H1 (cell line): Measurements from ENCODE around the gene BCAR3. TPM values are rescaled to one million over a fixed set of nuclear protein-coding genes. Genes with fewer than 3 reads are reported as not detected.

Experiments
- CTCF ChIA-PET: fragments of 300-600 bp; sonication (Branson Sonifier 250); formaldehyde crosslinking; loops from one replicate; lab custom pipeline; 2021; ENCODE audit not compliant: partially characterized antibody; lab: Charles Lee
- POLR2A ChIA-PET: fragments of 300-600 bp; sonication (Branson Sonifier 250); formaldehyde crosslinking; loops from one replicate; lab custom pipeline; 2021; ENCODE audit warnings: inconsistent platforms; ENCODE audit not compliant: partially characterized antibody; lab: Charles Lee
- DNase-seq, 2 experiments: peaks; one replicate each; pipeline versions ENCODE4 v3.0.0 to v3.0.0-alpha.2; 2010 to 2022; ENCODE audit warnings: low spot score in 2 of 2, low read depth in 1 of 2, mixed read lengths in 1 of 2
- FAIRE-seq: peaks from 2 replicates; lab custom pipeline; 2011; peaks lifted over from hg19 to GRCh38; lab: Jason Lieb, UNC
- H2AFZ ChIP-seq: 2 replicates; pipeline ENCODE4 v1.8.1; 2012; ENCODE audit warnings: low read length, inconsistent platforms
- H2AK5ac ChIP-seq: 2 replicates; pipeline ENCODE4 v1.6.1; 2013; ENCODE audit warnings: low read depth, low read length
- H2BK120ac ChIP-seq: replicated peaks from 2 replicates; pipeline ENCODE3; 2013; ENCODE audit warnings: low read depth, low read length, inconsistent platforms
- H2BK12ac ChIP-seq: 2 replicates; pipeline ENCODE4 v1.6.1; 2013; ENCODE audit warnings: low read depth, low read length
- H2BK15ac ChIP-seq: 2 replicates; pipeline ENCODE4 v1.6.1; 2013; ENCODE audit warnings: low read length
- H2BK20ac ChIP-seq: 2 replicates; pipeline ENCODE4 v1.6.1; 2013; ENCODE audit warnings: low read length
- H2BK5ac ChIP-seq: 2 replicates; pipeline ENCODE4 v1.6.1; 2013; ENCODE audit warnings: low read depth, low read length
- H3K14ac ChIP-seq: 2 replicates; pipeline ENCODE4 v1.6.1; 2013; ENCODE audit warnings: inconsistent platforms; ENCODE audit not compliant: insufficient read length
- H3K18ac ChIP-seq: 2 replicates; pipeline ENCODE4 v1.6.1; 2013; ENCODE audit warnings: low read length; ENCODE audit errors: extremely low read depth
- H3K23ac ChIP-seq: 2 replicates; pipeline ENCODE4 v1.6.1; 2013; ENCODE audit warnings: inconsistent platforms; ENCODE audit not compliant: insufficient read length
- H3K23me2 ChIP-seq: 2 replicates; pipeline ENCODE4 v1.6.1; 2013; ENCODE audit warnings: low read depth, low read length
- H3K27ac ChIP-seq: 2 replicates; pipeline ENCODE4 v1.6.1; 2011; ENCODE audit warnings: low read depth, low read length, inconsistent platforms
- H3K27me3 ChIP-seq, 4 experiments: replicated peaks in 1 of 4; 1 replicate in 1 of 4; 2 replicates in 3 of 4; pipeline versions ENCODE4 v1.6.1 to v1.8.1; 2011 to 2013; ENCODE audit warnings: low read length in 3 of 4, mild to moderate bottlenecking in 3 of 4, inconsistent platforms in 2 of 4, mixed read lengths in 2 of 4, moderate library complexity in 1 of 4; ENCODE audit not compliant: control insufficient read depth in 3 of 4, insufficient read depth in 3 of 4; ENCODE audit errors: extremely low read depth in 1 of 4
- H3K36me3 ChIP-seq, 4 experiments: 2 replicates each; pipeline versions ENCODE4 v1.6.1 to v1.8.1; 2011 to 2013; ENCODE audit warnings: mild to moderate bottlenecking in 4 of 4, low read length in 3 of 4, moderate library complexity in 2 of 4, control low read depth in 1 of 4, inconsistent platforms in 1 of 4; ENCODE audit not compliant: insufficient read depth in 4 of 4, control insufficient read depth in 2 of 4
- H3K4ac ChIP-seq: replicated peaks from 2 replicates; pipeline ENCODE3; 2013; ENCODE audit warnings: low read length, low read depth, mixed read lengths, inconsistent platforms; ENCODE audit not compliant: insufficient read length
- H3K4me1 ChIP-seq, 4 experiments: replicated peaks in 1 of 4; 1 replicate in 1 of 4; 2 replicates in 3 of 4; pipeline versions ENCODE4 v1.6.1 to v1.8.1; 2011 to 2013; ENCODE audit warnings: low read length in 3 of 4, inconsistent platforms in 2 of 4, mixed read lengths in 1 of 4; ENCODE audit not compliant: insufficient read depth in 4 of 4, control insufficient read depth in 3 of 4
- H3K4me2 ChIP-seq, 2 experiments: 2 replicates each; pipeline versions ENCODE4 v1.6.1 to v1.8.1; 2011 to 2013; ENCODE audit warnings: low read depth in 2 of 2, low read length in 2 of 2, control low read depth in 1 of 2, inconsistent platforms in 1 of 2, mild to moderate bottlenecking in 1 of 2; ENCODE audit not compliant: insufficient read depth in 1 of 2
- H3K4me3 ChIP-seq, 4 experiments: fragments of 200-600, 300-600 bp in 1 of 4; sonication (generic), shearing (Covaris generic), sonication (Bioruptor Twin) in 1 of 4; 2 replicates each; pipeline versions ENCODE4 v1.5.1 to v1.8.1; 2011 to 2016; ENCODE audit warnings: low read length in 4 of 4, low read depth in 3 of 4, control low read depth in 2 of 4, inconsistent platforms in 2 of 4, mild to moderate bottlenecking in 2 of 4, mixed read lengths in 1 of 4, moderate library complexity in 1 of 4; ENCODE audit not compliant: insufficient read depth in 2 of 4; ENCODE audit errors: extremely low read depth in 1 of 4
- H3K56ac ChIP-seq: replicated peaks from 2 replicates; pipeline ENCODE3; 2013; ENCODE audit warnings: low read depth, mild to moderate bottlenecking, mixed read lengths, low read length, inconsistent platforms; ENCODE audit not compliant: insufficient read length
- H3K79me1 ChIP-seq: 2 replicates; pipeline ENCODE4 v1.6.1; 2013; ENCODE audit warnings: low read depth, low read length, control low read depth
- H3K79me2 ChIP-seq, 2 experiments: 2 replicates each; pipeline versions ENCODE4 v1.6.1 to v1.8.1; 2012 to 2013; ENCODE audit warnings: low read length in 2 of 2, mild to moderate bottlenecking in 2 of 2, inconsistent platforms in 1 of 2; ENCODE audit not compliant: insufficient read depth in 2 of 2, control insufficient read depth in 1 of 2
- H3K9ac ChIP-seq, 4 experiments: replicated peaks in 1 of 4; 1 replicate in 1 of 4; 2 replicates in 3 of 4; pipeline versions ENCODE4 v1.6.1 to v1.8.1; 2011 to 2013; ENCODE audit warnings: low read depth in 3 of 4, low read length in 3 of 4, control low read depth in 2 of 4, mild to moderate bottlenecking in 2 of 4, moderate library complexity in 2 of 4, inconsistent platforms in 1 of 4; ENCODE audit errors: extremely low read depth in 1 of 4
- H3K9me3 ChIP-seq, 2 experiments: 2 replicates each; pipeline versions ENCODE4 v1.6.1 to v1.8.1; 2012 to 2013; ENCODE audit warnings: mild to moderate bottlenecking in 2 of 2, moderate library complexity in 2 of 2, control low read depth in 1 of 2, inconsistent platforms in 1 of 2, low read depth in 1 of 2, low read length in 1 of 2, mixed read lengths in 1 of 2; ENCODE audit not compliant: insufficient read depth in 2 of 2
- H4K20me1 ChIP-seq, 2 experiments: replicated peaks in 1 of 2; 2 replicates each; pipeline versions ENCODE3 to v1.8.1; 2011 to 2013; ENCODE audit warnings: inconsistent platforms in 2 of 2, low read length in 2 of 2, mild to moderate bottlenecking in 1 of 2; ENCODE audit not compliant: insufficient read depth in 2 of 2, control insufficient read depth in 1 of 2
- H4K5ac ChIP-seq: 2 replicates; pipeline ENCODE4 v1.6.1; 2013; ENCODE audit warnings: low read length, low read depth, mixed read lengths, inconsistent platforms; ENCODE audit not compliant: insufficient read length
- H4K8ac ChIP-seq: 2 replicates; pipeline ENCODE4 v1.8.0; 2013; ENCODE audit warnings: mild to moderate bottlenecking, moderate library complexity, low read length, inconsistent platforms; ENCODE audit not compliant: insufficient read depth; ENCODE audit errors: extremely low read depth
- H4K91ac ChIP-seq: replicated peaks from 2 replicates; pipeline ENCODE3; 2013; ENCODE audit warnings: low read length, mixed read lengths, inconsistent platforms; ENCODE audit not compliant: insufficient read length
- EP300 ChIP-seq, 2 experiments: IDR thresholded peaks; 1 replicate in 1 of 2; 2 replicates in 1 of 2; pipeline ENCODE4 v1.6.1; 2011 to 2012; ENCODE audit warnings: low read depth in 2 of 2, low read length in 2 of 2, mild to moderate bottlenecking in 2 of 2, borderline replicate concordance in 1 of 2, inconsistent platforms in 1 of 2, moderate library complexity in 1 of 2
- POLR2A ChIP-seq, 2 experiments: IDR thresholded peaks; 1 replicate in 1 of 2; 2 replicates in 1 of 2; pipeline ENCODE4 v1.6.1; 2011; ENCODE audit warnings: low read depth in 2 of 2, low read length in 2 of 2, mild to moderate bottlenecking in 2 of 2; ENCODE audit errors: control extremely low read depth in 1 of 2
- POLR2AphosphoS5 ChIP-seq: IDR thresholded peaks from 2 replicates; pipeline ENCODE4 v1.6.1; 2011; ENCODE audit warnings: low read depth, low read length
- SAP30 ChIP-seq: fragments of 300-600 bp; sonication (generic); IDR thresholded peaks from 2 replicates; pipeline ENCODE4 v1.7.1; 2012; ENCODE audit warnings: low read length, moderate library complexity, mild to moderate bottlenecking, inconsistent platforms; ENCODE audit not compliant: insufficient read depth, insufficient replicate concordance
- TAF1 ChIP-seq: IDR thresholded peaks from 2 replicates; pipeline ENCODE4 v1.6.1; 2011; ENCODE audit warnings: mild to moderate bottlenecking, low read depth, low read length
- WGBS, 2 experiments: shearing (Covaris generic) in 1 of 2; methylation state at CpG; one replicate each; pipeline versions ENCODE4 v1.1.6 to v1.1.7; 2013 to 2015; ENCODE audit warnings: low lambda C conversion rate in 2 of 2, mixed read lengths in 2 of 2, inconsistent platforms in 1 of 2, low coverage in 1 of 2, missing lambda C conversion rate in 1 of 2; ENCODE audit not compliant: insufficient replicate concordance in 2 of 2, insufficient coverage in 1 of 2, insufficient read length in 1 of 2; ENCODE audit errors: extremely low coverage in 1 of 2, missing lambda C conversion rate in 1 of 2; 5-methylcytosine and 5-hydroxymethylcytosine counted together
- polyA plus RNA-seq, 7 experiments: library from polyadenylated mRNA; depleted of rRNA in 3 of 7; stranded (reverse) in 5 of 7; unstranded in 2 of 7; fragments of >200 nt in 5 of 7; fragments of 200-250 nt in 2 of 7; gene quantifications; 1 replicate in 5 of 7; 2 replicates in 1 of 7; 4 replicates in 1 of 7; pipeline versions ENCODE4 v1.2.1 to v1.2.3, GENCODE V29; 2011 to 2013; ENCODE audit warnings: missing spikeins in 2 of 7, mixed read lengths in 2 of 7
- total RNA-seq: library from RNA; stranded (reverse); fragmentation: NEBNext Ultra II Directional; extraction: Animal tissue kit (Norgen Biotek cat#: 25700); gene quantifications from 2 replicates; pipeline ENCODE4 v1.2.1, GENCODE V29; 2021
- TF ChIP-seq, protein P1 (sequence below): IDR thresholded peaks from 2 replicates; pipeline ENCODE4 v1.6.1; 2012; ENCODE audit warnings: low read length, inconsistent platforms

The BCAR3 gene
- total and polyA plus RNA-seq, 2 of the 8 experiments (the other 6 are each of a cell fraction or from before 2014, with no cell fraction given) = 5.6 to 9.2 TPM

DNA sequence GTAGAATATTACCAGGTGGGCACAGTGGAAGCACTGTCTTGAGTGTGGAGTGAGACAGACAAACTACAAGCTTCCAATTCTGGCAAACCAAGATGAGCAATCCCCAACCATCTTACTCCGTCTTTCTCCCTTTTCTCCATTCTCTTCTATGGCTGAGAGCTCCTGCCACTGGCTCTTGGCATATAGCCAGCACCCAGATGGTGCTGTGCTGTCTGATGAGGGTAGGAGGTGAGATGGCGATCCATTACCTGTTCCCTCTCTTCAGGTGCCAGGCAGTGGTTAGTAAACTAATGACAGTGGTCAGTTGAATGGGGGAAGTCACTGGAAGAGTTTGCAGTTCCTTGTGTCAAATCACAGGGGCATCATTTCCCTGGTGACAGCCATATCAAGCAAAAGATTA lies 125.3 kb downstream of the BCAR3 start:
- Histone ChIP-seq H3K18ac (no peak overlapping the region), H4K8ac (no peak overlapping the region), H4K20me1 (peaks cover 0 to 5% of the 10 kb centered on the region in 2 experiments), H4K91ac (no peak overlapping the region), H3K27ac (no peak overlapping the region), H3K56ac (no peak overlapping the region), H3K4ac (no peak overlapping the region), H3K4me3 (no peak overlapping the region), H3K79me1 (no peaks in the 10 kb centered on the region), H2BK20ac (no peak overlapping the region), H3K23me2 (no peaks in the 10 kb centered on the region), H3K23ac (no peak overlapping the region), H3K4me1 (peaks cover 0 to 8% (median 5%) of the 10 kb centered on the region in 4 experiments; a peak in 3 of 7 replicates), H2AFZ (no peak overlapping the region), H2BK5ac (no peak overlapping the region), H3K4me2 (no peak overlapping the region), H3K79me2 (peaks cover 0 to 6% of the 10 kb centered on the region in 2 experiments; a peak in 1 of 4 replicates), H2BK12ac (no peak overlapping the region), H3K14ac (no peak overlapping the region), H3K9me3 (no peaks in the 10 kb centered on the region), H3K36me3 (peaks cover 0 to 41% (median 4%) of the 10 kb centered on the region in 4 experiments; a peak in 4 of 8 replicates), H2BK15ac (no peak overlapping the region), H3K9ac (no peak overlapping the region), H3K27me3 (no peaks in the 10 kb centered on the region), H2BK120ac (no peak overlapping the region), H4K5ac (no peak overlapping the region), H2AK5ac (no peak overlapping the region)
- ChIA-PET POLR2A (interaction anchor here (0.8 kb wide), 1 partner anchor 13 kb away, joined by 3 read pairs; no protein-coding TSS in a partner anchor), CTCF (interaction anchor here (1.2 to 2.7 kb wide), 2 partner anchors 73 to 252 kb away, joined by 4 to 8 read pairs; no protein-coding TSS in a partner anchor)
- no peak for DNase-seq
- 0 out of 3 replicates have a peak, but pooled peaks of 1 of the 2 experiments have one; percentile 17 for TF ChIP-seq POLR2A (IDR thresholded peaks at IDR 0.05; ENCODE audit: control extremely low read depth in 1 of 2, low read depth in 2 of 2, low read length in 2 of 2)
- no peak for TF ChIP-seq SAP30
- TF ChIP-seq POLR2AphosphoS5 = 0 out of 2 replicates have a peak, but pooled peaks have one; percentile 18
- TF ChIP-seq, protein P1, sequence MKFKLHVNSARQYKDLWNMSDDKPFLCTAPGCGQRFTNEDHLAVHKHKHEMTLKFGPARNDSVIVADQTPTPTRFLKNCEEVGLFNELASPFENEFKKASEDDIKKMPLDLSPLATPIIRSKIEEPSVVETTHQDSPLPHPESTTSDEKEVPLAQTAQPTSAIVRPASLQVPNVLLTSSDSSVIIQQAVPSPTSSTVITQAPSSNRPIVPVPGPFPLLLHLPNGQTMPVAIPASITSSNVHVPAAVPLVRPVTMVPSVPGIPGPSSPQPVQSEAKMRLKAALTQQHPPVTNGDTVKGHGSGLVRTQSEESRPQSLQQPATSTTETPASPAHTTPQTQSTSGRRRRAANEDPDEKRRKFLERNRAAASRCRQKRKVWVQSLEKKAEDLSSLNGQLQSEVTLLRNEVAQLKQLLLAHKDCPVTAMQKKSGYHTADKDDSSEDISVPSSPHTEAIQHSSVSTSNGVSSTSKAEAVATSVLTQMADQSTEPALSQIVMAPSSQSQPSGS = no peak
- no peak for TF ChIP-seq EP300 (IDR thresholded peaks at IDR 0.05; ENCODE audit: borderline replicate concordance in 1 of 2, low read depth in 2 of 2, low read length in 2 of 2)
- TF ChIP-seq TAF1 = no peak
- WGBS, 2 experiments = 92% methylated on average over 2 of the region's 2 CpGs; no CpG with 5 or more reads in 1 of the 2 experiments
- FAIRE-seq = no peak
